ENCODE results near the gene DCX.

DNA sequence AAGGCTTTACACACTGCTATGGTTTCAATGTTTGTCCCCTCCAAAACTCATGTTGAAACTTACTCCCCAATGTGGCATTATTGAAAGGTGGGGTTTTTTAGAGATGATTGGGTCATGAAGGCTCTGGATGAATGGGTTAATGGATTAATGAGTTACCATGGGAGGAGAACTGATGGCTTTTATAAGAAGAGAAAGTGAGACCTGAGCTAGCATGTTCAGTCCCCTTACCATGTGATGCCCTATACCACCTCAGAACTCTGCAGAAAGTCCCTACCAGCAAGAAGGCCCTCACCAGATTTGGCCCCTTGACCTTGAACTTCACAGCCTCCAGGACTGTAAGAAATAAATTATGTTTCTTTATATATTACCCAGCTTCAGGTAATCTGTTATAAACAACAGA is 72.8 kb downstream of the DCX start:
- TF ChIP-seq, protein P1, sequence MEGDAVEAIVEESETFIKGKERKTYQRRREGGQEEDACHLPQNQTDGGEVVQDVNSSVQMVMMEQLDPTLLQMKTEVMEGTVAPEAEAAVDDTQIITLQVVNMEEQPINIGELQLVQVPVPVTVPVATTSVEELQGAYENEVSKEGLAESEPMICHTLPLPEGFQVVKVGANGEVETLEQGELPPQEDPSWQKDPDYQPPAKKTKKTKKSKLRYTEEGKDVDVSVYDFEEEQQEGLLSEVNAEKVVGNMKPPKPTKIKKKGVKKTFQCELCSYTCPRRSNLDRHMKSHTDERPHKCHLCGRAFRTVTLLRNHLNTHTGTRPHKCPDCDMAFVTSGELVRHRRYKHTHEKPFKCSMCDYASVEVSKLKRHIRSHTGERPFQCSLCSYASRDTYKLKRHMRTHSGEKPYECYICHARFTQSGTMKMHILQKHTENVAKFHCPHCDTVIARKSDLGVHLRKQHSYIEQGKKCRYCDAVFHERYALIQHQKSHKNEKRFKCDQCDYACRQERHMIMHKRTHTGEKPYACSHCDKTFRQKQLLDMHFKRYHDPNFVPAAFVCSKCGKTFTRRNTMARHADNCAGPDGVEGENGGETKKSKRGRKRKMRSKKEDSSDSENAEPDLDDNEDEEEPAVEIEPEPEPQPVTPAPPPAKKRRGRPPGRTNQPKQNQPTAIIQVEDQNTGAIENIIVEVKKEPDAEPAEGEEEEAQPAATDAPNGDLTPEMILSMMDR (conservative IDR thresholded peaks at IDR 0.05; ENCODE audit: low read depth, low read length): no peak
- TF ChIP-seq EZH2 (IDR thresholded peaks at IDR 0.05; ENCODE audit: low read length, unreplicated experiment): no peak

All from PC-3 (cell line).